ENCODE data around the gene DCTPP1.

Gene DCTPP1

DNA sequence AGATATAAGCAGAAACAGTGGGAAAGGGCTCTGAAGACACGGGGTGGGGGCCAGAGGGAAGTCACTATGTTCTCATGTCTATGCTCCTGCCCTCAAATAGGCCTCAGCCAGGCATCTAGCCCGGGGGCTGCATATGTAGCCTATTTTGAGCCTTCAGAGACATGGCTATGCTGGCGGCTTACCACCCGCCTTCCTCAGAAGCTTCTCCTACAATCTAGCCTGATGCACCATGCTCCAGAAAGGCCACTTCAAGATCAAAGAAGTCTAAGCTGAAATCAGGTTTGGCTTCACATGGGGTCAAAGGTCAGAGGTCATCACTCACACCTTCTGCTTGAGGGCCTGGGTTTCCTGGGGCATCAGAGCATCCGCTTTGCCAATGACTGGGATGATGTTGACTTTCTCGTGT lies 49.0 kb downstream of the DCTPP1 start:
- DNase-seq, result no peak

DNA sequence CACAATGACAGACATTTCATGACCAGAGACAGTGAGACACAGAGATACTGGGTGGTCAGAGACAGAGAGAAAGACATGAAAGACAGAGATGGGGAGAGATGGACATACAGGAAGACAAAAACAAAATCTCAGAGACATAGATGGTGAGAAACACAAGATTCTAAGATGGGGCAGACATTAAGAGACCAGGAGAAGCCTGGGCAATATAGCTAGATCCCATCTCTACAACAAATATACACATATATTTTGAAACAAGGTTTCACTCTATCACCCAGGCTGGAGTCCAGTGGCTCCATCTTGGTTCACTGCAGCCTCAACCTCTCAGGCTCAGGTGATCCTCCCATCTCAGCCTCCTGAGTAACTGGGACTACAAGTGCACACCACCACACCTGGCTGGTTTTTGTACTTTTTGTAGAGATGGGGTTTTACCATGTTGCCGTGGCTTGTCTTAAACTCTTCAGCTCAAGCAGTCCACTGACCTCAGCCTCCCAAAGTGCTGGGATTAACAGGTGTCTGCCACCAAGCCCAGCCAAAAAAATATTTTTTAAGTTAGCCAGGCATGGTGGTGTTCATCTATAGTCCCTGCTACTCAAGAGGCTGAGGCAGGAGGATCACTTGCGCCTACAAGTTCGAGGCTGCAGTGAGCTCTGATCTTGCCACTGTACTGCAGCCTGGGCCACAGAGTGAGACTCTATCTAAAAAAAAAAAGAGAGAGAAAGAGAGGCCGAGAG lies 49.6 kb downstream of the DCTPP1 start:
- DNase-seq, result no peak

- no peak for DNase-seq
Observed at GRCh38 chr16:30379158-30379783, 50.6 kb downstream of the DCTPP1 start.

DNA sequence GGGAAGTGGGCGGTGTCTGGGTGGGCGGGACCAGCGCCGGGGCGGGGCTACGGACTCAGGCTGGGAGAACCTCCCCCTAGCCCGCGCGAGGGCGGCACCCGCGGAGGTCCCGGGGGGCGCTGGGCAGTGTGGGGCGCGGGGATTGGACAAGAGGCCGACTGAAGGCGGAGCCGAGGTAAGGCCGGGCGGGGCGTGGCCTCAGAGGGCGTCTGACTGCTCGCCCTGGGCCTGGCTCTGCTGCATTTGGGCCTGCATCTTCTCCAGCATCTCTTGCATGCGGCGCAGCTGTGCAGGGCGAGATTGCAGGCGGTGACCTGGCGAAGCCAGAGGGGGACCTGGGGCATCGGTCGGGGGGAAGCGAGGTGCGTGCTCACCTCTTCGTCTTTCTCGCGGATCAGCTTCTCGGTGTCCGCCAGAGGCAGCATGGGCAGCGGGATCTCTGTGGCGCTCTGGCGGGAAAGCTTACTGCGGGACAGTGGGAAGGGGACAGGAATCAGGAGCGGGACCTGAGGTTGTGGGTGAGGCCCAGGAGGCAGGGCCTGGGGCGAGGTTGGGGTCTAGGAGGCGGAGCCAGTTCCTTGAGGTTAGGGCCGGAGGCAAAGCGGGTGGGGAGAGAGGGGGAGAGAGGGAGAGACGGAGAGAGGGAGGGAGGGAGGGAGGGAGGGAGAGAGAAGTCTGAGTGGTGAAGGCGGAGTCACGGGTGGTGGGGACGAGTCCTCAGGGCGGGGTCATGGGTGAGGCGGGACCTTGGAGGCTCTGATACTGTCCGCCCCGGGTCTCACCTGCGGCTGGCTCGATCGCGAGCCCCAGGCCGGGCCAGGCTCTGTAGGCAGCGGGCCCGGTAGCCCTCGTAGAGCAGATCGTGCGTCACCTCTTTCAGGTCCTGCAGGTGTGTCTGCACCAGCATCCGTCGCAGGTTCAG lies 51.3 kb downstream of the DCTPP1 start:
- DNase-seq, result peak; percentile 98

DNA sequence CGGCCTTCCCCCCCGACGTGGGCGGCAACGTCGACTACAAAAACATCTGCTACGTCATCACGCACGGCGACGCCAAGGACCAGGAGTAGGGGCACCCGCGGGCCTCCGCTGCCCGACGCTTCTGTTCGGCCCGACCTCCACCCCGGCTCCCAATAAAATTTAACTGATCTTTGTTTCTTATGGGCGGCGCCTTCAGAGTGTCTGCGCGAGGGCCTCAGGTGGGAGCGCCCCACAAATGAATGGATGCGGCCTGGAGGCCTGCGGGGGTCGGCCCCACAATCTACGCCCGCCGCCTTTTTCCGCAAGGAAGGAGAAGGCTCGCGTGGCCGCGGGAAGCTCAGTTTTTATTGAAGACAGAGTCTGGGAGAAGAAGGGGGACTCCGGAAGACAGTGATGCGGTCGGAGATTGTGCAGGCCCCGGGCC lies 52.0 kb downstream of the DCTPP1 start:
- peak; percentile 91 for DNase-seq

DNA sequence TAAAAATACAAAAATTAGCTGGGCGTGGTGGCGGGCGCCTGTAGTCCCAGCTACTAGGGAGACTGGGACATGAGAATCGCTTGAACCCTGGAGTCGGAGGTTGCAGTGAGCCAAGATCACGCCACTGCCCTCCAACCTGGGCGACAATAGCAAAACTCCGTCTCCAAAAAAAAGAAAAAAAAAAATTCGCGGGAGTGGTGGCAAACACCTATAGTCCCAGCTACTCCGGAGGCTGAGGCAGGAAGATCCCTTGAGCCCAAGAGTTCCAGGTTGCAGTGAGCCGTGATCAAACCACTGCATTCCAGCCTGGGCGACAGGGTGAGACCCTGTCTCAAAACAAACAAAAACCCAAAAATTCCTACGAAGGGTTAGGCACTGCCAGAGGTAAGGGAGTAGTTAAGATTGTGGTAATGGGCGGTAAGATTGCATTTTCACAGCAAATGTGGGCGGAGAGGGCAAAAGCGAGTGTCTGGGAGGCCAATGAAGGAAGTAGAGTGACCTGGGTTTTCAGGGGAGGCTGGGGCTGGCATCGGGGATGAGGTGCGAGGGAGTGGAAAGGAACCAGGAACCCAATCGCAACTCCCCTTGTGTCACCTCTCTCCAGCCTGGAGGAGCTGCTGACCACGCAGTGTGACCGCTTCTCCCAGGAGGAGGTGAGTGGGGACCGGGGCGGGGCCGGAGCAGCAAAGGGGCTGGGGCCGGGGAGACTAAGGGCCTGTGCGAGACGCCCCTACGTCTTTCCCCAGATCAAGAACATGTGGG lies 52.6 kb downstream of the DCTPP1 start:
- DNase-seq, result no peak

DNA sequence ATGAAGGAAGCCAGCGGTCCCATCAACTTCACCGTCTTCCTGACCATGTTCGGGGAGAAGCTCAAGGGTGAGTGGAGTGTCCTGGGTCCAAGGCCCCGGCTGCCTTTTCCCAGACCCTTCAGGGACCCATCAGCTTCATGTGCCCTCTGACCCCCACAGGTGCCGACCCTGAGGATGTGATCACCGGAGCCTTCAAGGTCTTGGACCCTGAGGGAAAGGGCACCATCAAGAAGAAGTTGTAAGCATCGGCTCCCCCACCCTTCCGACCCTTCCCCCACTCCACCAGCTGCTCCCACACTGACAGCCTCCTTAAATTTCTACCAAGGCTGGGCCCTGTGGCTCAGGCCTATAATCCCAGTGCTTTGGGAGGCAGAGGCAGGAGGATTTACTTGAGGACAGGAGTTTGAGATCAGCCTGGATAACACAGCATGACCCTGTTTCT lies 53.3 kb downstream of the DCTPP1 start:
- DNase-seq, result no peak

GRCh38 chr16:30375864-30376263 lies 54.0 kb downstream of the DCTPP1 start:
- DNase-seq, result no peak

DNA sequence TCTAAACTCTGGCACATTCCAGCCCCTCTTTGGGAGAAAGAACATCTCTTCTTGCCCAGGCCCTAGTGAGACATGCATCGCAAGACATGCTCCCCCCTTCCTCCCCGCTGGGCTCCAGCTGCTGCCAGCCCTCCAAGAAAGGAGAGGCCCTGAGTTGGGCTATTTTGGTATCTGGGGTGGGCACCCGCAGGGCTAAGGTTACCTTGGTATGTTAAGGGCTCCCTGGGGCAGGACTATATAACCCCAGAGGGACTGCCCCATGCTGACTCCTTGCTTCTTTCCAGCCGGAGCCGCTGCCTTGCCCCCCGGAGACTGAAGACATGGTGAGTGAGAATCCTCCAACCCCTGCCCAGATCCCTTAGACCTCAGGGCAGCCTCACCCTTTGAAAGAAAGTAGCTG lies 55.3 kb downstream of the DCTPP1 start, which contains the start of gene MYL11:
Gene MYL11 (plus strand): TSS at position 265 of the 400 bp plus-strand sequence. CDS start 56 bp downstream, at position 321.
- DNase-seq, result no peak
